Keratinocyte (primary cell): ENCODE measurements around the gene C19orf47. TPM values are rescaled to one million over a fixed set of nuclear protein-coding genes. Genes with fewer than 3 reads are reported as not detected.

Experiments
- DNase-seq: peaks from one replicate; pipeline ENCODE4 v3.0.0-alpha.2; 2011; ENCODE audit warnings: low read depth, missing footprints, low spot score
- FAIRE-seq: peaks from 2 replicates; lab custom pipeline; 2011; peaks lifted over from hg19 to GRCh38; lab: Jason Lieb, UNC
- H2AFZ ChIP-seq: 2 replicates; pipeline ENCODE4 v1.6.0; 2012; ENCODE audit warnings: low read length, control low read depth, inconsistent platforms; ENCODE audit not compliant: control insufficient read depth
- H3K27ac ChIP-seq: 2 replicates; pipeline ENCODE4 v1.5.1; 2011; ENCODE audit warnings: low read length; ENCODE audit not compliant: control insufficient read depth, insufficient read depth
- H3K27me3 ChIP-seq: 3 replicates; pipeline ENCODE4 v1.6.0; 2011; ENCODE audit warnings: low read length; ENCODE audit not compliant: control insufficient read depth, insufficient read depth; ENCODE audit errors: extremely low read depth
- H3K36me3 ChIP-seq, 2 experiments: 2 replicates in 1 of 2; 3 replicates in 1 of 2; pipeline ENCODE4 v1.5.1; 2011; ENCODE audit warnings: low read length in 2 of 2, mild to moderate bottlenecking in 1 of 2; ENCODE audit not compliant: control insufficient read depth in 2 of 2, insufficient read depth in 2 of 2; ENCODE audit errors: extremely low read depth in 1 of 2
- H3K4me1 ChIP-seq: 3 replicates; pipeline ENCODE4 v1.5.1; 2011; ENCODE audit warnings: low read length; ENCODE audit not compliant: control insufficient read depth, insufficient read depth; ENCODE audit errors: extremely low read depth
- H3K4me2 ChIP-seq: 3 replicates; pipeline ENCODE4 v1.6.0; 2011; ENCODE audit warnings: low read depth, low read length; ENCODE audit not compliant: control insufficient read depth, insufficient read depth; ENCODE audit errors: extremely low read depth
- H3K4me3 ChIP-seq, 3 experiments: fragments of 200-600 bp in 1 of 3; sonication (generic) in 1 of 3; 2 replicates in 2 of 3; 3 replicates in 1 of 3; pipeline ENCODE4 v1.5.1; 2011 to 2016; ENCODE audit warnings: low read length in 3 of 3, mild to moderate bottlenecking in 3 of 3, control low read depth in 2 of 3, inconsistent platforms in 1 of 3, low read depth in 1 of 3, mixed read lengths in 1 of 3, mixed run types in 1 of 3, moderate library complexity in 1 of 3; ENCODE audit not compliant: control insufficient read depth in 2 of 3, insufficient read depth in 2 of 3; ENCODE audit errors: extremely low read depth in 1 of 3
- H3K79me2 ChIP-seq: 2 replicates; pipeline ENCODE4 v1.6.0; 2012; ENCODE audit warnings: low read length; ENCODE audit not compliant: control insufficient read depth, insufficient read depth
- H3K9ac ChIP-seq: 3 replicates; pipeline ENCODE4 v1.6.0; 2011; ENCODE audit warnings: low read length; ENCODE audit not compliant: control insufficient read depth, insufficient read depth; ENCODE audit errors: extremely low read depth
- H3K9me1 ChIP-seq: 3 replicates; pipeline ENCODE4 v1.6.0; 2011; ENCODE audit warnings: low read length; ENCODE audit not compliant: control insufficient read depth, insufficient read depth; ENCODE audit errors: extremely low read depth
- H3K9me3 ChIP-seq: 2 replicates; pipeline ENCODE4 v1.5.1; 2012; ENCODE audit warnings: low read depth, low read length; ENCODE audit not compliant: control insufficient read depth
- H4K20me1 ChIP-seq: 3 replicates; pipeline ENCODE4 v1.6.0; 2011; ENCODE audit warnings: low read length; ENCODE audit not compliant: control insufficient read depth, insufficient read depth; ENCODE audit errors: extremely low read depth
- CTCF ChIP-seq, 3 experiments: IDR thresholded peaks in 1 of 3; conservative IDR thresholded peaks in 1 of 3; optimal IDR thresholded peaks in 1 of 3; 2 replicates in 2 of 3; 3 replicates in 1 of 3; pipeline versions ENCODE3 to v1.5.1; 2011; ENCODE audit warnings: low read length in 3 of 3, mild to moderate bottlenecking in 3 of 3, moderate library complexity in 2 of 3, control low read depth in 1 of 3, inconsistent platforms in 1 of 3; ENCODE audit not compliant: insufficient read depth in 2 of 3; ENCODE audit errors: extremely low read depth in 1 of 3
- EZH2 ChIP-seq: IDR thresholded peaks from one replicate; pipeline ENCODE4 v1.6.1; 2012; ENCODE audit warnings: inconsistent platforms, mild to moderate bottlenecking, low read length, moderate library complexity
- dilution Hi-C: fragments of 300-500 bp; cut with MboI; formaldehyde crosslinking; loops from one replicate; pipeline ENCODE4 v1.7.0; 2020; ENCODE audit warnings: low sequenced_read_pairs; ENCODE audit not compliant: extremely low pct_ligation_motif_present
- polyA plus RNA-seq, 5 experiments: library from polyadenylated mRNA; depleted of rRNA in 3 of 5; stranded (reverse) in 3 of 5; stranded (forward) in 1 of 5; unstranded in 1 of 5; fragments of >200 nt; gene quantifications; 1 replicate in 1 of 5; 2 replicates in 3 of 5; 3 replicates in 1 of 5; pipeline versions ENCODE4 v1.2.1 to v1.2.3, GENCODE V29; 2011 to 2012; ENCODE audit warnings: missing spikeins in 2 of 5, low read depth in 1 of 5, low replicate concordance in 1 of 5

The C19orf47 gene
- polyA plus RNA-seq, 1 donor (not counting 4 experiments of a cell fraction or from before 2014, with no cell fraction given) = 13.3 TPM

DNA sequence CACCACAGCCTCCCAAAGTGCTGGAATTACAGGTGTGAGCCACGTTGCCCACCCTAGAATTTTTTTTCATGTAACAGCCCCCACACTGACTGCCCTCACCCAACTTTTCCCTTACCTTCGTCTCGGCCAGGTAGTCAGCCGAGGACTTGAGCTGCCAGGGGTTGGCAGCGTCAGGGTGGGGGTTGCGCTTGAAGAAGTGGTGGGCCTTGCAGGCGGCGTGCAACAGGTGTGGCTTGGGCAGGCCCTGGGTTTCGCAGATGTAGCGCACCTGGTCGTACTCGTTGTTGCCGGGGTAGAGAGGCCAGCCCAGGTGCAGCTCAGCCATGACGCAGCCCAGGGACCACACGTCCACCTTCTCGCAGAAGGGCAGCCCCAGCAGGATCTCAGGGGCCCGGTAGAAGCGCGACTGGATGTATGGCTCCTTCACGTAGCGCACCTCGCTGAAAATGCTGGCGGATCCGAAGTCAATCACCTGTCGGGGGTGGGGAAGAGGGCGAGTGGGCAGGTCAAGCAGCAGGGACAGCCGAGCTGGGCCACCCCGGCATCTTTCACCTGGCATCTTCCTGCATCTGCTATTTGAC lies 35.6 kb upstream of the C19orf47 start:
- H4K20me1 ChIP-seq = no peaks in the 10 kb centered on the region
- no peak overlapping the region for H3K9ac ChIP-seq
- no peaks in the 10 kb centered on the region for H3K79me2 ChIP-seq
- H3K4me2 ChIP-seq = no peak overlapping the region
- DNase-seq (no peak), FAIRE-seq (no peak)
- no peaks in the 10 kb centered on the region for H3K9me3 ChIP-seq
- H3K4me3 ChIP-seq = no peak overlapping the region
- H3K9me1 ChIP-seq = no peaks in the 10 kb centered on the region
- H3K27me3 ChIP-seq = no peaks in the 10 kb centered on the region
- peaks cover 0 to 2% of the 10 kb centered on the region in 2 experiments for H3K36me3 ChIP-seq
- no peak for TF ChIP-seq CTCF (optimal IDR thresholded peaks at IDR 0.05 in 1 of 3, IDR thresholded peaks at IDR 0.05 in 1 of 3, conservative IDR thresholded peaks at IDR 0.05 in 1 of 3; ENCODE audit: extremely low read depth in 1 of 3, insufficient read depth in 2 of 3, low read length in 3 of 3)
- no peak for TF ChIP-seq EZH2
- peaks cover 2% of the 10 kb centered on the region for H3K4me1 ChIP-seq
- dilution Hi-C loops = no loop called here
- no peak overlapping the region for H3K27ac ChIP-seq
- no peak overlapping the region for H2AFZ ChIP-seq

DNA sequence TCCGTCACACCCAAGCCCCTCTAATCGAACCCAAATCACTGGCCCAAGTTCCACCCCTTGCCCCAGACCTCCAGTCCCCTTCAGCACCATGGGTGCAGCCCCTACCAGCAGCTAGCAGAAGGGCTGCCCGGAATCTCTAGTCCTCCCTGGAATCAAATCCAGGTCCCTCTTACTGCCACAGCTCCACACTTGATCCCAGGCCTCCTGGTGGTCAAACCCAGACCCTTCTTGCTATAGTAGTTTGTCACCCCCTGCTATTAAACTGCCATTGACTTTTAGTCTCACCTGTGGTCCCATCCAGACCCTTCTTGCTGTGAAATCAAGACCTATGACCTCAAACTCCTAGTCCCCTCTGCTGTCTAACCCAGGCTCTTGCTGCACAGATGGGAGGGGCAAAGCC lies 33.1 kb upstream of the C19orf47 start:
- TF ChIP-seq CTCF (optimal IDR thresholded peaks at IDR 0.05 in 1 of 3, IDR thresholded peaks at IDR 0.05 in 1 of 3, conservative IDR thresholded peaks at IDR 0.05 in 1 of 3; ENCODE audit: extremely low read depth in 1 of 3, insufficient read depth in 2 of 3, low read length in 3 of 3) = no peak
- TF ChIP-seq EZH2 = no peak
- H3K9ac ChIP-seq = no peak overlapping the region

More for the DNA sequence above, 33.1 kb upstream of the C19orf47 start:
- DNase-seq = no peak
- Histone ChIP-seq H2AFZ (no peak overlapping the region), H3K79me2 (no peaks in the 10 kb centered on the region), H3K36me3 (peaks cover 0 to 7% of the 10 kb centered on the region in 2 experiments), H3K9me1 (no peaks in the 10 kb centered on the region), H3K4me3 (no peak overlapping the region), H3K4me2 (no peak overlapping the region), H3K9me3 (no peaks in the 10 kb centered on the region), H3K27ac (no peak overlapping the region), H3K27me3 (no peaks in the 10 kb centered on the region), H4K20me1 (no peaks in the 10 kb centered on the region), H3K4me1 (no peaks in the 10 kb centered on the region)
- FAIRE-seq = no peak
- dilution Hi-C loops = no loop called here
